GM23338 (cell line): ENCODE data around the gene RBM22. TPM values are rescaled to one million over a fixed set of nuclear protein-coding genes. Genes with fewer than 3 reads are reported as not detected.

Experiments
- ATAC-seq: fragments of 200-7000 bp; cut with Tn5 transposase; 3 replicates; pipeline ENCODE4 v1.9.1; 2020
- DNase-seq: peaks from one replicate; pipeline ENCODE4 v3.0.0-alpha.2; 2015; ENCODE audit warnings: low spot score
- H2AFZ ChIP-seq: fragments of 200-600 bp; sonication (generic); 2 replicates; pipeline ENCODE4 v1.8.0; 2016; ENCODE audit warnings: antibody characterized with exemption, mild to moderate bottlenecking, moderate library complexity
- H3F3A ChIP-seq: fragments of 200-600 bp; sonication (generic); replicated peaks from 2 replicates; pipeline ENCODE4 v1.8.0; 2017; ENCODE audit warnings: antibody characterized with exemption, mixed run types, low read depth
- H3K27ac ChIP-seq: fragments of 200-600 bp; sonication (generic); 2 replicates; pipeline ENCODE4 v1.6.1; 2016; ENCODE audit warnings: low read depth
- H3K27me3 ChIP-seq: fragments of 200-600 bp; sonication (generic); 2 replicates; pipeline ENCODE4 v1.8.0; 2016; ENCODE audit warnings: mild to moderate bottlenecking, mixed run types, moderate library complexity; ENCODE audit not compliant: insufficient read depth
- H3K36me3 ChIP-seq: fragments of 200-600 bp; sonication (generic); 2 replicates; pipeline ENCODE4 v1.8.0; 2016; ENCODE audit warnings: mild to moderate bottlenecking; ENCODE audit not compliant: insufficient read depth
- H3K4me1 ChIP-seq: fragments of 200-600 bp; sonication (generic); 2 replicates; pipeline ENCODE4 v1.8.0; 2016; ENCODE audit warnings: mild to moderate bottlenecking, moderate library complexity; ENCODE audit not compliant: insufficient read depth
- H3K4me2 ChIP-seq: fragments of 200-600 bp; sonication (generic); 2 replicates; pipeline ENCODE4 v1.7.1; 2017; ENCODE audit warnings: mixed run types
- H3K4me3 ChIP-seq: fragments of 200-600 bp; sonication (generic); 2 replicates; pipeline ENCODE4 v1.6.1; 2016; ENCODE audit warnings: mixed run types
- H3K79me2 ChIP-seq: fragments of 200-600 bp; sonication (generic); replicated peaks from 2 replicates; pipeline ENCODE4 v1.8.0; 2017; ENCODE audit warnings: mild to moderate bottlenecking; ENCODE audit not compliant: insufficient read depth
- H3K9me2 ChIP-seq: fragments of 200-600 bp; sonication (generic); 2 replicates; pipeline ENCODE4 v1.8.0; 2017; ENCODE audit not compliant: insufficient read depth
- H4K20me1 ChIP-seq: fragments of 200-600 bp; sonication (generic); replicated peaks from 2 replicates; pipeline ENCODE4 v1.8.0; 2017; ENCODE audit warnings: mild to moderate bottlenecking; ENCODE audit not compliant: insufficient read depth
- H3K27ac Mint-ChIP-seq: 2 replicates; pipeline ENCODE4 v1.8.0; 2020; ENCODE audit warnings: inconsistent platforms, mild to moderate bottlenecking, moderate library complexity, mixed read lengths
- H3K27me3 Mint-ChIP-seq: 3 replicates; pipeline ENCODE4 v1.8.0; 2022; ENCODE audit warnings: low read depth, mild to moderate bottlenecking, moderate library complexity, mixed read lengths, inconsistent platforms; ENCODE audit not compliant: insufficient read depth, poor library complexity
- H3K36me3 Mint-ChIP-seq: 3 replicates; pipeline ENCODE4 v1.8.0; 2021; ENCODE audit warnings: low read depth, mild to moderate bottlenecking, inconsistent platforms, moderate library complexity, mixed read lengths
- H3K4me1 Mint-ChIP-seq: 3 replicates; pipeline ENCODE4 v1.8.0; 2020; ENCODE audit warnings: mild to moderate bottlenecking, inconsistent platforms, mixed read lengths
- H3K4me3 Mint-ChIP-seq: 3 replicates; pipeline ENCODE4 v1.8.0; 2021; ENCODE audit warnings: moderate library complexity, mild to moderate bottlenecking, inconsistent platforms, mixed read lengths
- H3K9me3 Mint-ChIP-seq: 3 replicates; pipeline ENCODE4 v1.8.0; 2020; ENCODE audit warnings: moderate library complexity, mild to moderate bottlenecking, inconsistent platforms, mixed read lengths
- CREB1 ChIP-seq: fragments of 250-450 bp; sonication (Bioruptor Pico); IDR thresholded peaks from 2 replicates; pipeline ENCODE4 v1.5.0; 2020; ENCODE audit warnings: low read depth, mild to moderate bottlenecking, moderate library complexity
- EZH2 ChIP-seq: fragments of 200-600 bp; sonication (generic); IDR thresholded peaks from one replicate; pipeline ENCODE4 v1.8.0; 2017; ENCODE audit warnings: antibody characterized with exemption, mild to moderate bottlenecking, low read depth; ENCODE audit not compliant: unreplicated experiment
- EZH2phosphoT487 ChIP-seq: fragments of 200-600 bp; sonication (generic); IDR thresholded peaks from one replicate; pipeline ENCODE4 v1.8.1; 2018; ENCODE audit warnings: antibody characterized with exemption; ENCODE audit not compliant: unreplicated experiment
- JUNB ChIP-seq: IDR thresholded peaks from one replicate; pipeline ENCODE4 v1.6.1; 2016; ENCODE audit warnings: antibody characterized with exemption; ENCODE audit not compliant: unreplicated experiment
- NANOG ChIP-seq: IDR thresholded peaks from 2 replicates; pipeline ENCODE4 v1.6.1; 2016; ENCODE audit warnings: antibody characterized with exemption, borderline replicate concordance
- POLR2AphosphoS5 ChIP-seq: IDR thresholded peaks from 2 replicates; pipeline ENCODE4 v1.6.1; 2016; ENCODE audit warnings: antibody characterized with exemption, low read depth
- STAT1 ChIP-seq: IDR thresholded peaks from one replicate; pipeline ENCODE4 v1.6.1; 2016; ENCODE audit warnings: antibody characterized with exemption; ENCODE audit not compliant: unreplicated experiment
- ZNF114 ChIP-seq: fragments of 250-450 bp; sonication (Bioruptor Pico); IDR thresholded peaks from 2 replicates; pipeline ENCODE4 v1.5.0; 2020; ENCODE audit warnings: mild to moderate bottlenecking, moderate library complexity
- ZNF331 ChIP-seq: fragments of 250-450 bp; sonication (Bioruptor Pico); IDR thresholded peaks from 2 replicates; pipeline ENCODE4 v1.5.0; 2020; ENCODE audit warnings: low read depth, mild to moderate bottlenecking, moderate library complexity
- polyA plus RNA-seq: library from polyadenylated mRNA; unstranded; fragments of >200 nt; fragmentation: Nextera tagmentation; extraction: Ambion mirVana; gene quantifications from 2 replicates; pipeline ENCODE4 v1.2.1, GENCODE V29; 2016
- total RNA-seq: library from RNA; depleted of rRNA; stranded (reverse); fragments of >200 nt; shearing (Covaris generic); gene quantifications from 2 replicates; pipeline ENCODE4 v1.2.3, GENCODE V29; 2014
- TF ChIP-seq, protein P1 (sequence below): IDR thresholded peaks from one replicate; pipeline ENCODE4 v1.6.1; 2018; ENCODE audit warnings: antibody characterized with exemption; ENCODE audit not compliant: unreplicated experiment
- TF ChIP-seq, protein P2 (sequence below), 2 experiments: fragments of 200-600 bp in 1 of 2; sonication (generic) in 1 of 2; conservative IDR thresholded peaks; 2 replicates each; pipeline versions ENCODE4 v1.5.1 to v1.6.1; 2016 to 2017; ENCODE audit warnings: antibody characterized with exemption in 2 of 2, low read depth in 2 of 2, mild to moderate bottlenecking in 2 of 2, moderate library complexity in 1 of 2
- TF ChIP-seq, protein P3 (sequence below): IDR thresholded peaks from 2 replicates; pipeline ENCODE4 v1.6.1; 2016; ENCODE audit warnings: antibody characterized with exemption
- TF ChIP-seq, protein P4 (sequence below): fragments of 250-450 bp; sonication (Bioruptor Pico); IDR thresholded peaks from 2 replicates; pipeline ENCODE4 v1.5.0; 2020; ENCODE audit warnings: mild to moderate bottlenecking, moderate library complexity

The RBM22 gene
- total and polyA plus RNA-seq, 2 experiments from 2014 or later, result 23.4 to 32.3 TPM

DNA sequence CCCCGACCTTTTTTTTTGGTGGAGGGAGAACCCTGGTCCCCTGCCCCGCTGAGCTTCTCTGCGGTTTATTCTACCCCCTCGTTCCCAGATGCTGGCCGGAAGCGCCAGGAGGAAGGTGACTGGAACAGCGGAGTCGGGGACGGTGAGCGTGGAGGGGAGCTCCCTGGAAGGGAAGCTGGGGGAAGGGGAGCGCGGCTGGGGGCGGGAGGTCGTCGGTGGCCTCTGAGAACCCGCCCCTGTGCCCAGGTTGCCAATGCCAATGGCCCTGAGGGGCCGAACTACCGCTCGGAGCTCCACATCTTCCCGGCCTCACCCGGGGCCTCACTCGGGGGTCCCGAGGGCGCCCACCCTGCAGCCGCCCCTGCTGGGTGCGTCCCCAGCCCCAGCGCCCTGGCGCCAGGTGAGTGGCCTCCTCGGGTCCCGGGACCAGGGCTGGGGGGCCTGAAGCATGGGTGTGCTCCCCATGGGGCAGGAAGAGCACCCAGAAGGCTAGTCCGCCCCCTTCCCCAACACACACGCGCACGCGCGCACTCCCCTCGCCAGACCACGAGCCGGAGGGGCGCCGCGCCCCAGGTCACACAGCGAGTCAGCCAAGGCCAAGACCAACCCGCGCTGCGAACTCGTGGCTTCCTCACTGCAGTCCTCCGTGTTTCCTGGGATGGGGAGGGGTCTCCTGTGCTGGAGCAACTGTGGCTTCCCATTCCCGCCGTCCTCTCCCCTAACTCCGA is 29.2 kb downstream of the RBM22 start:
- Histone ChIP-seq H3K4me2 (peak overlapping the region; percentile 96), H3K27ac (peak overlapping the region; percentile 95), H3K4me3 (peak overlapping the region; percentile 77), H2AFZ (peak overlapping the region; percentile 83), H3K4me1 (peaks cover 27% of the 10 kb centered on the region), H3K9me2 (no peaks in the 10 kb centered on the region), H3K27me3 (no peaks in the 10 kb centered on the region), H3F3A (peaks cover 26% of the 10 kb centered on the region), H4K20me1 (no peaks in the 10 kb centered on the region), H3K79me2 (peaks cover 19% of the 10 kb centered on the region), H3K36me3 (no peaks in the 10 kb centered on the region; the same call in 1 of the 2 replicates)
- Mint-ChIP-seq H3K36me3 (peaks cover 38% of the 10 kb centered on the region), H3K4me1 (peaks cover 35% of the 10 kb centered on the region), H3K4me3 (peak overlapping the region; percentile 91), H3K9me3 (peaks cover 4% of the 10 kb centered on the region; the same call in 1 of the 3 replicates), H3K27me3 (peaks cover 2% of the 10 kb centered on the region), H3K27ac (peak overlapping the region; percentile 95)
- TF ChIP-seq, protein P1, sequence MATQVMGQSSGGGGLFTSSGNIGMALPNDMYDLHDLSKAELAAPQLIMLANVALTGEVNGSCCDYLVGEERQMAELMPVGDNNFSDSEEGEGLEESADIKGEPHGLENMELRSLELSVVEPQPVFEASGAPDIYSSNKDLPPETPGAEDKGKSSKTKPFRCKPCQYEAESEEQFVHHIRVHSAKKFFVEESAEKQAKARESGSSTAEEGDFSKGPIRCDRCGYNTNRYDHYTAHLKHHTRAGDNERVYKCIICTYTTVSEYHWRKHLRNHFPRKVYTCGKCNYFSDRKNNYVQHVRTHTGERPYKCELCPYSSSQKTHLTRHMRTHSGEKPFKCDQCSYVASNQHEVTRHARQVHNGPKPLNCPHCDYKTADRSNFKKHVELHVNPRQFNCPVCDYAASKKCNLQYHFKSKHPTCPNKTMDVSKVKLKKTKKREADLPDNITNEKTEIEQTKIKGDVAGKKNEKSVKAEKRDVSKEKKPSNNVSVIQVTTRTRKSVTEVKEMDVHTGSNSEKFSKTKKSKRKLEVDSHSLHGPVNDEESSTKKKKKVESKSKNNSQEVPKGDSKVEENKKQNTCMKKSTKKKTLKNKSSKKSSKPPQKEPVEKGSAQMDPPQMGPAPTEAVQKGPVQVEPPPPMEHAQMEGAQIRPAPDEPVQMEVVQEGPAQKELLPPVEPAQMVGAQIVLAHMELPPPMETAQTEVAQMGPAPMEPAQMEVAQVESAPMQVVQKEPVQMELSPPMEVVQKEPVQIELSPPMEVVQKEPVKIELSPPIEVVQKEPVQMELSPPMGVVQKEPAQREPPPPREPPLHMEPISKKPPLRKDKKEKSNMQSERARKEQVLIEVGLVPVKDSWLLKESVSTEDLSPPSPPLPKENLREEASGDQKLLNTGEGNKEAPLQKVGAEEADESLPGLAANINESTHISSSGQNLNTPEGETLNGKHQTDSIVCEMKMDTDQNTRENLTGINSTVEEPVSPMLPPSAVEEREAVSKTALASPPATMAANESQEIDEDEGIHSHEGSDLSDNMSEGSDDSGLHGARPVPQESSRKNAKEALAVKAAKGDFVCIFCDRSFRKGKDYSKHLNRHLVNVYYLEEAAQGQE, result no peak
- TF ChIP-seq ZNF331 (CRISPR knock-in tag) (no peak), EZH2 (no peak), POLR2AphosphoS5 (no peak; the same call in none of the 2 replicates), CREB1 (CRISPR knock-in tag) (no peak), JUNB (no peak), ZNF114 (no peak), NANOG (no peak), STAT1 (no peak), EZH2phosphoT487 (no peak)
- TF ChIP-seq, protein P2, sequence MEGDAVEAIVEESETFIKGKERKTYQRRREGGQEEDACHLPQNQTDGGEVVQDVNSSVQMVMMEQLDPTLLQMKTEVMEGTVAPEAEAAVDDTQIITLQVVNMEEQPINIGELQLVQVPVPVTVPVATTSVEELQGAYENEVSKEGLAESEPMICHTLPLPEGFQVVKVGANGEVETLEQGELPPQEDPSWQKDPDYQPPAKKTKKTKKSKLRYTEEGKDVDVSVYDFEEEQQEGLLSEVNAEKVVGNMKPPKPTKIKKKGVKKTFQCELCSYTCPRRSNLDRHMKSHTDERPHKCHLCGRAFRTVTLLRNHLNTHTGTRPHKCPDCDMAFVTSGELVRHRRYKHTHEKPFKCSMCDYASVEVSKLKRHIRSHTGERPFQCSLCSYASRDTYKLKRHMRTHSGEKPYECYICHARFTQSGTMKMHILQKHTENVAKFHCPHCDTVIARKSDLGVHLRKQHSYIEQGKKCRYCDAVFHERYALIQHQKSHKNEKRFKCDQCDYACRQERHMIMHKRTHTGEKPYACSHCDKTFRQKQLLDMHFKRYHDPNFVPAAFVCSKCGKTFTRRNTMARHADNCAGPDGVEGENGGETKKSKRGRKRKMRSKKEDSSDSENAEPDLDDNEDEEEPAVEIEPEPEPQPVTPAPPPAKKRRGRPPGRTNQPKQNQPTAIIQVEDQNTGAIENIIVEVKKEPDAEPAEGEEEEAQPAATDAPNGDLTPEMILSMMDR (conservative IDR thresholded peaks at IDR 0.05; ENCODE audit: low read depth in 2 of 2), result no peak
- TF ChIP-seq, protein P3, sequence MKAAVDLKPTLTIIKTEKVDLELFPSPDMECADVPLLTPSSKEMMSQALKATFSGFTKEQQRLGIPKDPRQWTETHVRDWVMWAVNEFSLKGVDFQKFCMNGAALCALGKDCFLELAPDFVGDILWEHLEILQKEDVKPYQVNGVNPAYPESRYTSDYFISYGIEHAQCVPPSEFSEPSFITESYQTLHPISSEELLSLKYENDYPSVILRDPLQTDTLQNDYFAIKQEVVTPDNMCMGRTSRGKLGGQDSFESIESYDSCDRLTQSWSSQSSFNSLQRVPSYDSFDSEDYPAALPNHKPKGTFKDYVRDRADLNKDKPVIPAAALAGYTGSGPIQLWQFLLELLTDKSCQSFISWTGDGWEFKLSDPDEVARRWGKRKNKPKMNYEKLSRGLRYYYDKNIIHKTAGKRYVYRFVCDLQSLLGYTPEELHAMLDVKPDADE, result no peak
- TF ChIP-seq, protein P4, sequence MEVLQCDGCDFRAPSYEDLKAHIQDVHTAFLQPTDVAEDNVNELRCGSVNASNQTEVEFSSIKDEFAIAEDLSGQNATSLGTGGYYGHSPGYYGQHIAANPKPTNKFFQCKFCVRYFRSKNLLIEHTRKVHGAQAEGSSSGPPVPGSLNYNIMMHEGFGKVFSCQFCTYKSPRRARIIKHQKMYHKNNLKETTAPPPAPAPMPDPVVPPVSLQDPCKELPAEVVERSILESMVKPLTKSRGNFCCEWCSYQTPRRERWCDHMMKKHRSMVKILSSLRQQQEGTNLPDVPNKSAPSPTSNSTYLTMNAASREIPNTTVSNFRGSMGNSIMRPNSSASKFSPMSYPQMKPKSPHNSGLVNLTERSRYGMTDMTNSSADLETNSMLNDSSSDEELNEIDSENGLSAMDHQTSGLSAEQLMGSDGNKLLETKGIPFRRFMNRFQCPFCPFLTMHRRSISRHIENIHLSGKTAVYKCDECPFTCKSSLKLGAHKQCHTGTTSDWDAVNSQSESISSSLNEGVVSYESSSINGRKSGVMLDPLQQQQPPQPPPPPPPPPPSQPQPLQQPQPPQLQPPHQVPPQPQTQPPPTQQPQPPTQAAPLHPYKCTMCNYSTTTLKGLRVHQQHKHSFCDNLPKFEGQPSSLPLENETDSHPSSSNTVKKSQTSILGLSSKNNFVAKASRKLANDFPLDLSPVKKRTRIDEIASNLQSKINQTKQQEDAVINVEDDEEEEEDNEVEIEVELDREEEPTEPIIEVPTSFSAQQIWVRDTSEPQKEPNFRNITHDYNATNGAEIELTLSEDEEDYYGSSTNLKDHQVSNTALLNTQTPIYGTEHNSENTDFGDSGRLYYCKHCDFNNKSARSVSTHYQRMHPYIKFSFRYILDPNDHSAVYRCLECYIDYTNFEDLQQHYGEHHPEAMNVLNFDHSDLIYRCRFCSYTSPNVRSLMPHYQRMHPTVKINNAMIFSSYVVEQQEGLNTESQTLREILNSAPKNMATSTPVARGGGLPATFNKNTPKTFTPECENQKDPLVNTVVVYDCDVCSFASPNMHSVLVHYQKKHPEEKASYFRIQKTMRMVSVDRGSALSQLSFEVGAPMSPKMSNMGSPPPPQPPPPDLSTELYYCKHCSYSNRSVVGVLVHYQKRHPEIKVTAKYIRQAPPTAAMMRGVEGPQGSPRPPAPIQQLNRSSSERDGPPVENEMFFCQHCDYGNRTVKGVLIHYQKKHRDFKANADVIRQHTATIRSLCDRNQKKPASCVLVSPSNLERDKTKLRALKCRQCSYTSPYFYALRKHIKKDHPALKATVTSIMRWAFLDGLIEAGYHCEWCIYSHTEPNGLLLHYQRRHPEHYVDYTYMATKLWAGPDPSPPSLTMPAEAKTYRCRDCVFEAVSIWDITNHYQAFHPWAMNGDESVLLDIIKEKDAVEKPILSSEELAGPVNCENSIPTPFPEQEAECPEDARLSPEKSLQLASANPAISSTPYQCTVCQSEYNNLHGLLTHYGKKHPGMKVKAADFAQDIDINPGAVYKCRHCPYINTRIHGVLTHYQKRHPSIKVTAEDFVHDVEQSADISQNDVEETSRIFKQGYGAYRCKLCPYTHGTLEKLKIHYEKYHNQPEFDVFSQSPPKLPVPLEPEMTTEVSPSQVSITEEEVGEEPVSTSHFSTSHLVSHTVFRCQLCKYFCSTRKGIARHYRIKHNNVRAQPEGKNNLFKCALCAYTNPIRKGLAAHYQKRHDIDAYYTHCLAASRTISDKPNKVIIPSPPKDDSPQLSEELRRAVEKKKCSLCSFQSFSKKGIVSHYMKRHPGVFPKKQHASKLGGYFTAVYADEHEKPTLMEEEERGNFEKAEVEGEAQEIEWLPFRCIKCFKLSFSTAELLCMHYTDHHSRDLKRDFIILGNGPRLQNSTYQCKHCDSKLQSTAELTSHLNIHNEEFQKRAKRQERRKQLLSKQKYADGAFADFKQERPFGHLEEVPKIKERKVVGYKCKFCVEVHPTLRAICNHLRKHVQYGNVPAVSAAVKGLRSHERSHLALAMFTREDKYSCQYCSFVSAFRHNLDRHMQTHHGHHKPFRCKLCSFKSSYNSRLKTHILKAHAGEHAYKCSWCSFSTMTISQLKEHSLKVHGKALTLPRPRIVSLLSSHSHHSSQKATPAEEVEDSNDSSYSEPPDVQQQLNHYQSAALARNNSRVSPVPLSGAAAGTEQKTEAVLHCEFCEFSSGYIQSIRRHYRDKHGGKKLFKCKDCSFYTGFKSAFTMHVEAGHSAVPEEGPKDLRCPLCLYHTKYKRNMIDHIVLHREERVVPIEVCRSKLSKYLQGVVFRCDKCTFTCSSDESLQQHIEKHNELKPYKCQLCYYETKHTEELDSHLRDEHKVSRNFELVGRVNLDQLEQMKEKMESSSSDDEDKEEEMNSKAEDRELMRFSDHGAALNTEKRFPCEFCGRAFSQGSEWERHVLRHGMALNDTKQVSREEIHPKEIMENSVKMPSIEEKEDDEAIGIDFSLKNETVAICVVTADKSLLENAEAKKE (CRISPR knock-in tag), result no peak
- peak; percentile 85 for DNase-seq
- peak; percentile 63 for ATAC-seq
